H9 (cell line): Measurements from ENCODE around the gene TSFM. TPM values are rescaled to one million over a fixed set of nuclear protein-coding genes. Genes with fewer than 3 reads are reported as not detected.
A peak's percentile ranks its signal among the peaks of the same experiment; 100 is the strongest.

Experiments used
- DNase-seq: peaks from one replicate; pipeline ENCODE4 v3.0.0-alpha.2; 2017
- H2AFZ ChIP-seq: one replicate; pipeline ENCODE4 v1.6.1; 2013; ENCODE audit warnings: mild to moderate bottlenecking, low read length, control low read depth, moderate library complexity
- H2AK5ac ChIP-seq: 2 replicates; pipeline ENCODE4 v1.6.1; 2013; ENCODE audit warnings: low read length, control low read depth, mixed read lengths; ENCODE audit not compliant: insufficient read length
- H2BK120ac ChIP-seq: one replicate; pipeline ENCODE4 v1.6.1; 2013; ENCODE audit warnings: low read depth, mild to moderate bottlenecking, low read length, control low read depth, inconsistent platforms; ENCODE audit not compliant: poor library complexity, severe bottlenecking
- H2BK12ac ChIP-seq: 2 replicates; pipeline ENCODE4 v1.6.1; 2013; ENCODE audit warnings: low read length, control low read depth, mixed read lengths, low read depth; ENCODE audit not compliant: insufficient read length
- H2BK15ac ChIP-seq: 2 replicates; pipeline ENCODE4 v1.6.1; 2013; ENCODE audit warnings: low read depth, low read length, control low read depth
- H2BK20ac ChIP-seq: one replicate; pipeline ENCODE4 v1.6.1; 2013; ENCODE audit warnings: low read depth, mild to moderate bottlenecking, low read length, control low read depth, inconsistent platforms; ENCODE audit not compliant: poor library complexity, severe bottlenecking
- H2BK5ac ChIP-seq: 2 replicates; pipeline ENCODE4 v1.6.1; 2013; ENCODE audit warnings: low read length, control low read depth, mixed read lengths; ENCODE audit not compliant: insufficient read length
- H3K14ac ChIP-seq: 2 replicates; pipeline ENCODE4 v1.6.1; 2013; ENCODE audit warnings: low read length, control low read depth; ENCODE audit not compliant: insufficient read depth
- H3K18ac ChIP-seq: 2 replicates; pipeline ENCODE4 v1.6.1; 2013; ENCODE audit warnings: low read depth, mild to moderate bottlenecking, mixed read lengths, low read length, control low read depth; ENCODE audit not compliant: insufficient read length
- H3K23ac ChIP-seq: 2 replicates; pipeline ENCODE4 v1.6.1; 2013; ENCODE audit warnings: low read length, control low read depth, mixed read lengths, low read depth; ENCODE audit not compliant: insufficient read length
- H3K23me2 ChIP-seq: 2 replicates; pipeline ENCODE4 v1.6.1; 2013; ENCODE audit warnings: low read depth, mild to moderate bottlenecking, mixed read lengths, low read length, control low read depth; ENCODE audit not compliant: insufficient read length, poor library complexity, severe bottlenecking
- H3K27ac ChIP-seq: 2 replicates; pipeline ENCODE4 v1.5.1; 2013; ENCODE audit warnings: low read length, control low read depth, mixed read lengths, low read depth; ENCODE audit not compliant: insufficient read length
- H3K27me3 ChIP-seq: 2 replicates; pipeline ENCODE4 v1.6.1; 2013; ENCODE audit warnings: low read length, control low read depth, inconsistent platforms; ENCODE audit not compliant: insufficient read depth
- H3K4ac ChIP-seq: 2 replicates; pipeline ENCODE4 v1.6.1; 2013; ENCODE audit warnings: low read depth, mild to moderate bottlenecking, control low read depth, inconsistent platforms, low read length, moderate library complexity
- H3K4me1 ChIP-seq: 2 replicates; pipeline ENCODE4 v1.6.1; 2013; ENCODE audit warnings: low read length, control low read depth, inconsistent platforms; ENCODE audit not compliant: insufficient read depth
- H3K4me2 ChIP-seq: 2 replicates; pipeline ENCODE4 v1.6.1; 2013; ENCODE audit warnings: low read length, control low read depth, mixed read lengths; ENCODE audit not compliant: insufficient read length, insufficient read depth
- H3K56ac ChIP-seq: 2 replicates; pipeline ENCODE4 v1.6.1; 2013; ENCODE audit warnings: low read depth, mild to moderate bottlenecking, mixed read lengths, low read length, control low read depth; ENCODE audit not compliant: insufficient read length
- H3K79me1 ChIP-seq: 2 replicates; pipeline ENCODE4 v1.6.1; 2013; ENCODE audit warnings: low read depth, mild to moderate bottlenecking, moderate library complexity, low read length, control low read depth, inconsistent platforms; ENCODE audit not compliant: insufficient read depth, poor library complexity, severe bottlenecking
- H3K79me2 ChIP-seq: 2 replicates; pipeline ENCODE4 v1.6.1; 2013; ENCODE audit warnings: low read length, control low read depth, inconsistent platforms; ENCODE audit not compliant: insufficient read depth
- H3K9ac ChIP-seq: 2 replicates; pipeline ENCODE4 v1.6.1; 2013; ENCODE audit warnings: low read length, control low read depth, mixed read lengths; ENCODE audit not compliant: insufficient read length; ENCODE audit errors: extremely low read depth
- H3K9me3 ChIP-seq: one replicate; pipeline ENCODE4 v1.6.1; 2013; ENCODE audit warnings: low read depth, low read length, inconsistent platforms; ENCODE audit not compliant: control insufficient read depth
- H3T11ph ChIP-seq: one replicate; pipeline ENCODE4 v1.6.1; 2013; ENCODE audit warnings: mild to moderate bottlenecking, low read length, control low read depth, inconsistent platforms
- H4K20me1 ChIP-seq: one replicate; pipeline ENCODE4 v1.6.1; 2013; ENCODE audit not compliant: control insufficient read depth, insufficient read length, insufficient read depth
- H4K5ac ChIP-seq: 2 replicates; pipeline ENCODE4 v1.6.1; 2013; ENCODE audit warnings: low read depth, mild to moderate bottlenecking, mixed read lengths, low read length, control low read depth; ENCODE audit not compliant: insufficient read length
- H4K8ac ChIP-seq: replicated peaks from 2 replicates; pipeline ENCODE4 v1.6.1; 2013; ENCODE audit warnings: low read length, control low read depth, mixed read lengths, low read depth; ENCODE audit not compliant: insufficient read length
- H4K91ac ChIP-seq: 2 replicates; pipeline ENCODE4 v1.6.1; 2013; ENCODE audit warnings: low read depth, mild to moderate bottlenecking, moderate library complexity, mixed read lengths, low read length, control low read depth; ENCODE audit not compliant: insufficient read length
- H3K27ac Mint-ChIP-seq, 3 experiments: 2 replicates in 2 of 3; 3 replicates in 1 of 3; pipeline ENCODE4 v1.8.0; 2020 to 2021; ENCODE audit warnings: mixed read lengths in 3 of 3, mild to moderate bottlenecking in 1 of 3, moderate library complexity in 1 of 3
- H3K27me3 Mint-ChIP-seq: 2 replicates; pipeline ENCODE4 v1.8.0; 2021; ENCODE audit warnings: low read depth, mild to moderate bottlenecking, moderate library complexity, mixed read lengths
- H3K36me3 Mint-ChIP-seq, 3 experiments: 2 replicates in 2 of 3; 3 replicates in 1 of 3; pipeline ENCODE4 v1.8.0; 2020 to 2021; ENCODE audit warnings: low read depth in 3 of 3, mixed read lengths in 3 of 3; ENCODE audit not compliant: insufficient read depth in 1 of 3
- H3K4me1 Mint-ChIP-seq, 2 experiments: 2 replicates each; pipeline ENCODE4 v1.8.0; 2020; ENCODE audit warnings: mixed read lengths in 2 of 2
- H3K4me3 Mint-ChIP-seq, 2 experiments: 2 replicates in 1 of 2; 3 replicates in 1 of 2; pipeline ENCODE4 v1.8.0; 2020 to 2021; ENCODE audit warnings: mild to moderate bottlenecking in 2 of 2, mixed read lengths in 2 of 2, moderate library complexity in 1 of 2
- H3K9me3 Mint-ChIP-seq, 2 experiments: 2 replicates in 1 of 2; 3 replicates in 1 of 2; pipeline ENCODE4 v1.8.0; 2020; ENCODE audit warnings: mild to moderate bottlenecking in 2 of 2, mixed read lengths in 2 of 2, moderate library complexity in 1 of 2
- CTCF ChIP-seq: fragments of 200-600 bp; sonication (generic); conservative IDR thresholded peaks from 3 replicates; pipeline ENCODE4 v1.8.0; 2021; ENCODE audit warnings: antibody characterized with exemption, mild to moderate bottlenecking
- WGBS: extraction: QIAGEN DNeasy Blood & Tissue Kit; methylation state at CpG from one replicate; pipeline ENCODE4 v1.1.7; 2013; ENCODE audit warnings: missing lambda C conversion rate, low lambda C conversion rate, mixed read lengths; ENCODE audit not compliant: insufficient read length; ENCODE audit errors: extremely low coverage; 5-methylcytosine and 5-hydroxymethylcytosine counted together
- total RNA-seq: library from RNA; stranded (reverse); gene quantifications from 2 replicates; pipeline ENCODE4 v1.2.1, GENCODE V29; 2021

The TSFM gene
- total RNA-seq, 1 experiment from 2014 or later = 50.2 TPM

GRCh38 chr12:57754411-57755193, 28.0 kb upstream of the TSFM start, which contains the start of gene MARCHF9:
Gene MARCHF9 (plus strand): TSS chr12:57755103. CDS start chr12:57755529, 426 bp downstream.
- no peak within 1 kb of the TSS for H3K27ac ChIP-seq
- no peak within 1 kb of the TSS for H2AFZ ChIP-seq
- H3K9ac ChIP-seq = no peak within 1 kb of the TSS

More at GRCh38 chr12:57754411-57755193, 28.0 kb upstream of the TSFM start, which contains the start of gene MARCHF9:
- Histone ChIP-seq H3K4me1 (0 out of 2 replicates have a peak, but pooled peaks cover 7% of the 10 kb centered on the region), H3K79me2 (peaks cover 13% of the 10 kb centered on the region; the same call in 1 of the 2 replicates), H3K27me3 (peaks cover 11% of the 10 kb centered on the region), H2AK5ac (no peak within 1 kb of the TSS), H2BK120ac (no peak within 1 kb of the TSS), H3K23ac (no peak within 1 kb of the TSS), H2BK5ac (no peak within 1 kb of the TSS), H3K56ac (no peak within 1 kb of the TSS), H4K8ac (no peak within 1 kb of the TSS), H3K18ac (no peak within 1 kb of the TSS), H4K91ac (no peak within 1 kb of the TSS), H2BK12ac (no peak within 1 kb of the TSS), H3K4ac (no peak within 1 kb of the TSS), H3K23me2 (peaks cover 17% of the 10 kb centered on the region), H3K9me3 (no peaks in the 10 kb centered on the region), H4K20me1 (no peaks in the 10 kb centered on the region), H3K4me2 (peak within 1 kb of the TSS; percentile 65), H4K5ac (no peak within 1 kb of the TSS), H3K14ac (no peak within 1 kb of the TSS), H3T11ph (no peak within 1 kb of the TSS), H2BK20ac (no peak within 1 kb of the TSS), H3K79me1 (no peaks in the 10 kb centered on the region), H2BK15ac (no peak within 1 kb of the TSS)
- Mint-ChIP-seq H3K27me3 (peaks cover 30% of the 10 kb centered on the region), H3K27ac (peak within 1 kb of the TSS in 2 of 3 experiments; percentile 57 to 83; a peak in 3 of 7 replicates), H3K4me3 (peak within 1 kb of the TSS; percentile 81 to 93), H3K9me3 (peaks cover 0 to 2% of the 10 kb centered on the region in 2 experiments; a peak in 2 of 5 replicates), H3K4me1 (peaks cover 43 to 44% of the 10 kb centered on the region in 2 experiments), H3K36me3 (peaks cover 20 to 38% (median 25%) of the 10 kb centered on the region in 3 experiments)
- peak; percentile 89 for DNase-seq
- WGBS = no CpG with 5 or more reads among the region's 41 CpGs
- TF ChIP-seq CTCF = no peak
